Colonic mucosa (tissue), 4 donors: ENCODE results near the gene ZBTB17. TPM values are rescaled to one million over a fixed set of nuclear protein-coding genes. Genes with fewer than 3 reads are reported as not detected.

Source experiments
- DNase-seq: peaks from one replicate; pipeline ENCODE4 v3.0.0-alpha.2; 2020
- H3K27ac ChIP-seq: fragments of 200-600 bp; one replicate; pipeline ENCODE4 v1.8.0; 2021
- H3K27me3 ChIP-seq: fragments of 200-600 bp; one replicate; pipeline ENCODE4 v1.8.0; 2021
- H3K36me3 ChIP-seq: fragments of 200-600 bp; one replicate; pipeline ENCODE4 v1.8.0; 2021
- H3K4me1 ChIP-seq: fragments of 200-600 bp; one replicate; pipeline ENCODE4 v1.8.0; 2021; ENCODE audit warnings: mild to moderate bottlenecking
- H3K4me3 ChIP-seq: fragments of 200-600 bp; one replicate; pipeline ENCODE4 v1.8.0; 2021
- H3K9ac ChIP-seq, 2 donors: one replicate each; pipeline ENCODE4 v1.7.0; 2013; ENCODE audit warnings: control low read depth in 2 of 2, low read depth in 2 of 2, low read length in 2 of 2
- H3K9me3 ChIP-seq: fragments of 200-600 bp; one replicate; pipeline ENCODE4 v1.8.0; 2021
- intact Hi-C: fragments of 100-400 bp; cut with DNase I; formaldehyde crosslinking; loops from one replicate; pipeline ENCODE4 v1.14.1; 2022
- total RNA-seq, 2 donors: library from RNA; stranded (reverse); fragmentation: NEBNext Ultra II Directional in 1 of 2; extraction: Animal tissue kit (Norgen Biotek cat#: 25700) in 1 of 2; gene quantifications; one replicate each; pipeline ENCODE4 v1.2.1, GENCODE V29; 2021
- TF ChIP-seq, protein P1 (sequence below): fragments of 200-600 bp; IDR thresholded peaks from one replicate; pipeline ENCODE4 v1.8.0; 2022; ENCODE audit warnings: antibody characterized with exemption, mild to moderate bottlenecking
- donor health status: healthy.
- donor health status: DM: no; HTN: no; CAD: no.
- donor health status: DM: no; HTN: no; CAD: no.

The ZBTB17 gene
- total RNA-seq, 2 donors from 2014 or later: 24.9 to 36.3 TPM

DNA sequence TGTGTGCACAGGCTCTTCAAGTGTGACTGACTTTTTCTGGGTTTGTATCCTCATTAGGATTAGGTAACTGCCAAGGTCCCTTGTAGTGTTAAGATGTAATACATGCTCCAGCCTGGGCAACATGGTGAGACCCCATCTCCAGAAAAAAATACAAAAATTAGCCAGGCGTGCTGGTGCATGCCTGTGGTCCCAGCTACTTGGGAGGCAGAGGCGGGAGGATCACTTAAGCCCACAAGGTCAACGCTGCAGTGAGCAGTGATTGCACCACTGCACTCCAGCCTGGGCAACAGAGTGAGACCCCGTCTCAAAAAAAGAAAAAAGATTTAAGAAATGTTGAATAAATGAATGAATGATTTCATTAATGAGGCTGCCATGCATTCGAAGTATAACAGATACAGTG lies 15.1 kb downstream of the ZBTB17 start:
- intact Hi-C loops: no loop called here

DNA sequence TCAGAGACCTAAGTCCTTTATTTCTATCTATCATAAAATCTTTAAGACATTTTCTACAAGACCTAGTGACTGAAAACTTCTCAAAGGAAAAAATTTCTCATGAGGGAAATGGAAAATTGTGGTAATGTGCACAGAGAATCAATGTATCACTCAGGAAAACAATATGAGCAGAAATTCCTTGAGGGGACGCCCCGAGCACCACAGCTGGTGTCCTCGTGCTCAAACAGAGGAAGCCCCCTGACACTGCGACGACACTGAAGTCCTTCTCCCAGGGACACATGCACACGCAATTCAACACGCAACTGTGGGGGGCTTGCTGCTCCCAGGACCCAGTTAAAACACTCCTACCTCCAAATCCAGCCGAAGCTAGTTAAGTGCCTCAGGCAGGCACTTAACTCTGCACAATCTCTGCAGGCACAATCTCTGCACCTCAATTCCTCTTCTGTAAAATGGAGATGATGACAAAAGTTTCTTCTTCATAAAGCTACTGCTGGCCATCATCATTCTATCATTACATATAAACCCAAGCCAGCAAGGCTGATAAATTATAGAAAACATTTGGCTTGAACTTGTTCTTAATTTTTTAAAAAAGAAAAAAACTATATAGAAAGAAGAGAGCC lies 16.0 kb downstream of the ZBTB17 start:
- DNase-seq: no peak
- TF ChIP-seq, protein P1, sequence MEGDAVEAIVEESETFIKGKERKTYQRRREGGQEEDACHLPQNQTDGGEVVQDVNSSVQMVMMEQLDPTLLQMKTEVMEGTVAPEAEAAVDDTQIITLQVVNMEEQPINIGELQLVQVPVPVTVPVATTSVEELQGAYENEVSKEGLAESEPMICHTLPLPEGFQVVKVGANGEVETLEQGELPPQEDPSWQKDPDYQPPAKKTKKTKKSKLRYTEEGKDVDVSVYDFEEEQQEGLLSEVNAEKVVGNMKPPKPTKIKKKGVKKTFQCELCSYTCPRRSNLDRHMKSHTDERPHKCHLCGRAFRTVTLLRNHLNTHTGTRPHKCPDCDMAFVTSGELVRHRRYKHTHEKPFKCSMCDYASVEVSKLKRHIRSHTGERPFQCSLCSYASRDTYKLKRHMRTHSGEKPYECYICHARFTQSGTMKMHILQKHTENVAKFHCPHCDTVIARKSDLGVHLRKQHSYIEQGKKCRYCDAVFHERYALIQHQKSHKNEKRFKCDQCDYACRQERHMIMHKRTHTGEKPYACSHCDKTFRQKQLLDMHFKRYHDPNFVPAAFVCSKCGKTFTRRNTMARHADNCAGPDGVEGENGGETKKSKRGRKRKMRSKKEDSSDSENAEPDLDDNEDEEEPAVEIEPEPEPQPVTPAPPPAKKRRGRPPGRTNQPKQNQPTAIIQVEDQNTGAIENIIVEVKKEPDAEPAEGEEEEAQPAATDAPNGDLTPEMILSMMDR: no peak
- H3K27me3 ChIP-seq: no peaks in the 10 kb centered on the region
- H3K36me3 ChIP-seq: no peaks in the 10 kb centered on the region
- intact Hi-C loops: no loop called here
- no peak overlapping the region for H3K27ac ChIP-seq
- no peaks in the 10 kb centered on the region for H3K9me3 ChIP-seq
- H3K4me3 ChIP-seq: no peak overlapping the region
- H3K4me1 ChIP-seq: peaks cover 4% of the 10 kb centered on the region
- H3K9ac ChIP-seq: no peak overlapping the region

More for the DNA sequence above, 15.1 kb downstream of the ZBTB17 start:
- TF ChIP-seq, protein P1: no peak
- H3K27ac ChIP-seq: no peak overlapping the region
- H3K9ac ChIP-seq: no peak overlapping the region
- H3K36me3 ChIP-seq: no peaks in the 10 kb centered on the region
- no peak overlapping the region for H3K4me3 ChIP-seq
- no peaks in the 10 kb centered on the region for H3K9me3 ChIP-seq
- DNase-seq: no peak
- H3K27me3 ChIP-seq: no peaks in the 10 kb centered on the region
- H3K4me1 ChIP-seq: peaks cover 4% of the 10 kb centered on the region

DNA sequence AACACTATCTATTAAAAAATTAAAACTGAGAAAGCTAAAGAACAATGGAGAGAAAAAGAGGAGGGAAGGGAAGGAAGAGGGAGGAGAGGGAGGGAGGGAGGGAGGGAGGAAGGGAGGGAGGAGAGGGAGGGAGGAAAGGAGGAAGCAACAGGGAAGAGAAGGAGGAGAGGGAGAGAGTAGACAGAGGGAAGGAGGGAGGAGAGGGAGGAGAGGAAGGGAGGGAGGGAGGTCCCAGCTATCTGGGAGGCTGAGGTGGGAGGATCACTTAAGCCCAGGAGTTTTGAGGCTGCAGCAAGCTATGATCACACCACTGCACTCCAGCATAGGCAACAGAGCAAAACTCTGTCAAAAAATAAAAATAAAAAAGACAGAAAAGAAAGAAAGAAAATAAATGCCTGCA lies 16.5 kb downstream of the ZBTB17 start:
- Histone ChIP-seq H3K9ac (no peak overlapping the region), H3K27ac (no peak overlapping the region), H3K27me3 (no peaks in the 10 kb centered on the region), H3K9me3 (no peaks in the 10 kb centered on the region), H3K4me1 (peaks cover 3% of the 10 kb centered on the region), H3K4me3 (no peak overlapping the region), H3K36me3 (no peaks in the 10 kb centered on the region)
- intact Hi-C loops: no loop called here
- TF ChIP-seq, protein P1: no peak
- DNase-seq: no peak

DNA sequence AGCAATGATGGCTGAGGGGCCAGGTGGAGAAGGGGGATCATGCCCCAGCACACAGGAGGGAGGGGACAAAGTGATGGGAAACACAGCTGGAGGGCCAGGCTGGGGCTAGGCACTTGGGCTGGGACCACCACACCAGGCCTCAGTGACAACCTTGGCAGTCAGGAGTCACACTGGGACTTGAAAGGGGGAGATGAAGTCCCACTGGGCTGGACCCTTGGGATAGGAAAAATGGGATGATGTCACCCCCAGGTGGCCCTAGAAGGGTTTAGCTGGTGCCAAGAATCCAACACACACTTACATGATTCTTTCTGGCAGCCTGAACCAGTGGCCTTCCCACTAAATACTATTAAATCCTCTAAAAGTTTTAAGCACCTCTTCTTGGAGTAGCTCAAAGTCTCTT lies 17.1 kb downstream of the ZBTB17 start:
- TF ChIP-seq, protein P1: no peak
- Histone ChIP-seq H3K4me1 (no peaks in the 10 kb centered on the region), H3K4me3 (no peak overlapping the region), H3K9me3 (no peaks in the 10 kb centered on the region), H3K9ac (no peak overlapping the region), H3K27me3 (no peaks in the 10 kb centered on the region), H3K27ac (no peak overlapping the region), H3K36me3 (no peaks in the 10 kb centered on the region)
- intact Hi-C loops: no loop called here
- DNase-seq: no peak

DNA sequence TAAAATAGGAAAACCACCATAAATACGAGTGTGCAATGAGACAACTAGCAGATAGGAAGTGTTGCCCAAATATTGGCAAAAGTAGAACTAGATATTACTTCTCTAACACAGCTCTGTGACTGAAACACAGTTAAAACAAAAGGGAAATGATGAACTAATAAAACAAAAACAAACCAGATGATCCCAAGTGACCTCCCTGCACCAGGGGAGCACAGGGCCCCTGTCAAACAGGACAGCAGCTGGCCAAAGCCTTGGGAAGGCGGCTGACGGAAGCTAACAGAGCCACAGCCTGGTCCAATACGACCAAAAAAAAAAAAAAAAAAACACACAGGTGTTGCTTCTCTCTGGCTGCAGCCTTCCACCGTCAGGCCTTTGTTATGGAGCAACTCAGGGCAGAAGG lies 17.8 kb downstream of the ZBTB17 start:
- Histone ChIP-seq H3K4me3 (no peak overlapping the region), H3K9ac (no peak overlapping the region), H3K4me1 (no peaks in the 10 kb centered on the region), H3K36me3 (no peaks in the 10 kb centered on the region), H3K27me3 (no peaks in the 10 kb centered on the region), H3K9me3 (no peaks in the 10 kb centered on the region), H3K27ac (no peak overlapping the region)
- DNase-seq: no peak
- TF ChIP-seq, protein P1: no peak
- intact Hi-C loops: no loop called here
